Measurements from ENCODE around the gene MRGPRG.

Gene MRGPRG

GRCh38 chr11:3227568-3228444 is 9.2 kb upstream of the MRGPRG start:
- no peak overlapping the region for H3K27ac ChIP-seq

DNA sequence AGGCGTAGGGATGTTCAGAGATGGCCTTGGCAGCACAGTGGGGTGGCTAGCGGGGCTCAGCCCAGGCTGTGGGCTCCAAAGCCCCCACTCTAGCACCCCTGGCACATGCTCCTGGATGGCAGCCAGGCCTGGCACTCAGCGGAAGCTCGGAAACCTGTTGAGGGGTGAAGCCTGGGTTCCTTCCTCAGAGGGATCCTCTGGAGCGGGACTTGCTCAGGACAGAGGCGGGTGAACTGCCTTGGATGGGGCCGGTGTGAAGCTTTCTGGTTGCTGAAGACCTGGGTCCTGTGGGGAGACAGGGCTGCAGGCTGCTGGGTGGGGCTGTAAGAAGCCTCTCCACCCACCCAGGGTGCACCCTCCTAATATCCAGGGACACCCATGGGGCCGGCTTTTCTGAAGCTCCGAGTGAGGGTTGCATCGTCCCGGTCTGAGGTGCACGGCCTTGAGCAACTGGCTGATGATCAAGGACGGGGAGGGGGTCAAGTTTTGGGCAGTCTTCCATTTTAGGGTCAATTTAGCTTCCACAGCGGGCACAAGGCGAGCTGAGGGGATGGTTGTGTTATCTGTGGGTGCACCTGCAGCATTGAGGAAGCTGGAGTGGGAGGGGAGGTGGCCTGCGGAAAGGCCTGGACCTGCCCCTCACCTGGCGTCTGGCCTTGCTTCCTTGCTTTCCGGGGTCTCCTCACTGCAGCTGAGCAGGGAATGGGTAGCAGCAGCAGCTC is 8.4 kb upstream of the MRGPRG start:
- TF ChIP-seq ZFX (IDR thresholded peaks at IDR 0.05; ENCODE audit: borderline replicate concordance), result no peak
- TF ChIP-seq, protein P1, sequence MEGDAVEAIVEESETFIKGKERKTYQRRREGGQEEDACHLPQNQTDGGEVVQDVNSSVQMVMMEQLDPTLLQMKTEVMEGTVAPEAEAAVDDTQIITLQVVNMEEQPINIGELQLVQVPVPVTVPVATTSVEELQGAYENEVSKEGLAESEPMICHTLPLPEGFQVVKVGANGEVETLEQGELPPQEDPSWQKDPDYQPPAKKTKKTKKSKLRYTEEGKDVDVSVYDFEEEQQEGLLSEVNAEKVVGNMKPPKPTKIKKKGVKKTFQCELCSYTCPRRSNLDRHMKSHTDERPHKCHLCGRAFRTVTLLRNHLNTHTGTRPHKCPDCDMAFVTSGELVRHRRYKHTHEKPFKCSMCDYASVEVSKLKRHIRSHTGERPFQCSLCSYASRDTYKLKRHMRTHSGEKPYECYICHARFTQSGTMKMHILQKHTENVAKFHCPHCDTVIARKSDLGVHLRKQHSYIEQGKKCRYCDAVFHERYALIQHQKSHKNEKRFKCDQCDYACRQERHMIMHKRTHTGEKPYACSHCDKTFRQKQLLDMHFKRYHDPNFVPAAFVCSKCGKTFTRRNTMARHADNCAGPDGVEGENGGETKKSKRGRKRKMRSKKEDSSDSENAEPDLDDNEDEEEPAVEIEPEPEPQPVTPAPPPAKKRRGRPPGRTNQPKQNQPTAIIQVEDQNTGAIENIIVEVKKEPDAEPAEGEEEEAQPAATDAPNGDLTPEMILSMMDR (IDR thresholded peaks at IDR 0.05), result no peak
- H3K27ac ChIP-seq, result no peak overlapping the region

More at GRCh38 chr11:3227568-3228444, 9.2 kb upstream of the MRGPRG start:
- no peak for TF ChIP-seq ZFX (IDR thresholded peaks at IDR 0.05; ENCODE audit: borderline replicate concordance)
- TF ChIP-seq, protein P1 (IDR thresholded peaks at IDR 0.05), result peak; percentile 23; the same call in 1 of the 2 replicates

DNA sequence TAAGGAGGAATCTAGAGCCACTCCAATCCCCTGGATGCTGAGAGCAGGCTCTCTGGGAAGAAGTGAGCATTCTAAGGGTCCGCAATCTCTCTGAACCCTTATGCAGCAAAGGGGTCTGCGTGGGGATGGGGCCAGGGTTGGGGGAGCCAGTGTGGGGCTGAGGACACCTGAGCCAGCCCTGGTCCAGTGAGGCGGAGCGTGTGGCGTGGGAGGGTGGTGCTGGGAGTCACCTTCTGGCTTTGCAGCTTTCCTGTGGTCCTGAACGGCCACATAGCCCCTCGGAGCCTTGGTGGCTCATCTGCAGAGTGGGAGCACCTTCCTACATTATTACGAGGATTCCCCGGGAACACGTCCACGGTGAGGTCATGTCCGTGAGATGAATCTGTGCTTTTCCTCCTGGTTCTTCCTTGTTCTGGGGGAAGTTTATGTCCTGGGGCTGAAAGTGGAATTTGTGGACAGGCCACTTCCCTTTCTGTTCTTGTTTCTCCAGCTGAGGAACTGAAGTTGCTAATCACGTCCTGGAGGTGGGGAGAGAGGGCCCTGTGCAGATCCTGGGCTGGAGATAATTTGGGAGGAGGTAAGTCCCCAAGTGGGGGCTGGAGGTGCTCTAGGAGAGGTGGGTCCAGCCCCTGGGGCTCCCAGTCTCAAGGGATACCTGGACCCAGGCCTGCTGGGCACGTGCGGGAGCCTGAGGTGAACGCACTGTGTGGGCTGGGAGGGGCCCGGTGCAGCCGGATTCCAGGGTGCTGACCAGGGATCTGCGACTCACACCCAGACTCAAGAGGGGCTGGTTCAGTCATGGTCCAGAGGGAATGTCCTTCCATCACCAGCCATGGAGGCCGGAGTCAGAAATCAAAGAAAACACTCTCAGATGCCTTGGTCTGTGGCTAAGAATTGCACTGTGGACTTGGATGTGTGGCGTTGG is 7.5 kb upstream of the MRGPRG start:
- no peak overlapping the region for H3K27ac ChIP-seq
- TF ChIP-seq, protein P1 (IDR thresholded peaks at IDR 0.05), result no peak

GRCh38 chr11:3225159-3225758 is 6.6 kb upstream of the MRGPRG start:
- no peak overlapping the region for H3K27ac ChIP-seq
- TF ChIP-seq, protein P1 (IDR thresholded peaks at IDR 0.05), result no peak
- no peak for TF ChIP-seq ZFX (IDR thresholded peaks at IDR 0.05; ENCODE audit: borderline replicate concordance)

DNA sequence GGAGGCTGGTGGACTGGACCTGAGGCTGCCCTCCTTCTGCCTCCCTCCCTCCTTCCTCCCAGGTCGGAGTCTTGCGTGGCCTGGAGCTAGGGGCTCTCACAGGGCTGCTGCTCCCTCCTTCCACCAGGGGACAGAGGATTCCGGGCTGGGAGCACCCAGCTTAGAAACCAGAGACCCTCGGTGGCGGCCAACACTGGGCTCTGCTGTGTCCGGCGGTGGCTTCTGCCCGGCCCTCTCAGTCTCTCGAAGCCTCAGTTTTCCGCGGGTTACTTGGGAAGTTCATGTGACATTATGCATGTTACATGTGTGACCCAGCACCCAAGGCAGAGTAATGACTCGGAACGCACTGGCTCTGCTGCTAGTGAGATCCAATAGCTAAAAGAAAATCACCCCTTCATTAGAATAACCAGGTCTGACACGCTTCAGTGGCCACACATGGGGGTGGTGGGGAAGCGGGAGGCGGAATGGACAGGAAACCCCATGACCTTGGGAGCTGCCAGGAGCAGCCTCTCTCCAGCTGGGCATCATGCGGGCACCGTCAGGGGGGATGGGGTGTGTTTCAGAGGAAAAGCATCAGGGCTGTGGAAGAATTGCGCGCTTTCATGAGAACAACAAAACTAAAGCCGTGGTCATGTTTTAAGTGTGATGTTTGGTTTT is 5.9 kb upstream of the MRGPRG start:
- no peak overlapping the region for H3K27ac ChIP-seq
- TF ChIP-seq ZFX (IDR thresholded peaks at IDR 0.05; ENCODE audit: borderline replicate concordance), result no peak
- TF ChIP-seq, protein P1 (IDR thresholded peaks at IDR 0.05), result no peak

GRCh38 chr11:3223932-3224381 is 5.3 kb upstream of the MRGPRG start:
- TF ChIP-seq ZFX (IDR thresholded peaks at IDR 0.05; ENCODE audit: borderline replicate concordance), result no peak
- TF ChIP-seq, protein P1 (IDR thresholded peaks at IDR 0.05), result no peak
- no peak overlapping the region for H3K27ac ChIP-seq
